IMR-90 (cell line): Measurements from ENCODE around the gene SLC25A11. TPM values are rescaled to one million over a fixed set of nuclear protein-coding genes. Genes with fewer than 3 reads are reported as not detected.

Experiments
- ATAC-seq: fragments of 200-7000 bp; cut with Tn5 transposase; 2 replicates; pipeline ENCODE4 v1.9.1; 2020; ENCODE audit warnings: low read depth, mild to moderate bottlenecking, moderate library complexity
- BruUV-seq: library from RNA; stranded (reverse); fragments of 400-500 nt; replicated peaks from 2 replicates; lab custom pipeline; 2021; lab: Mats Ljungman, UMichigan
- CTCF ChIA-PET: fragments of 300-600 bp; formaldehyde crosslinking; extraction: SDS; loops from one replicate; lab custom pipeline; 2021; ENCODE audit warnings: antibody characterized with exemption; lab: Yijun Ruan, JAX
- POLR2A ChIA-PET: fragments of 300-600 bp; sonication (Branson Sonifier 250); formaldehyde crosslinking; loops from one replicate; lab custom pipeline; 2022; ENCODE audit warnings: antibody characterized with exemption; ENCODE audit not compliant: unreplicated experiment; lab: Charles Lee
- DNase-seq: peaks from one replicate; pipeline ENCODE4 v3.0.0; 2013
- H2AFZ ChIP-seq: replicated peaks from 2 replicates; pipeline ENCODE3; 2013; ENCODE audit warnings: low read length, mild to moderate bottlenecking; ENCODE audit not compliant: poor library complexity
- H2AK5ac ChIP-seq: 2 replicates; pipeline ENCODE4 v1.6.1; 2013; ENCODE audit warnings: low read depth, low read length, inconsistent platforms
- H2AK9ac ChIP-seq: replicated peaks from 2 replicates; pipeline ENCODE3; 2013; ENCODE audit warnings: mild to moderate bottlenecking, low read depth, low read length, moderate library complexity; ENCODE audit not compliant: poor library complexity
- H2BK120ac ChIP-seq: 2 replicates; pipeline ENCODE4 v1.6.1; 2013; ENCODE audit warnings: low read depth, low read length, inconsistent platforms
- H2BK15ac ChIP-seq: 3 replicates; pipeline ENCODE4 v1.6.1; 2013; ENCODE audit warnings: low read depth, low read length, inconsistent platforms
- H2BK20ac ChIP-seq: 2 replicates; pipeline ENCODE4 v1.6.1; 2013; ENCODE audit warnings: low read depth, mild to moderate bottlenecking, inconsistent platforms, low read length, moderate library complexity
- H2BK5ac ChIP-seq: 2 replicates; pipeline ENCODE4 v1.6.1; 2013; ENCODE audit warnings: mild to moderate bottlenecking, low read depth, low read length, inconsistent platforms; ENCODE audit not compliant: poor library complexity, severe bottlenecking
- H3K14ac ChIP-seq: replicated peaks from 2 replicates; pipeline ENCODE4 v1.6.1; 2013; ENCODE audit warnings: low read depth, low read length, inconsistent platforms
- H3K18ac ChIP-seq: 2 replicates; pipeline ENCODE4 v1.6.1; 2013; ENCODE audit warnings: low read depth, low read length, control low read depth
- H3K23ac ChIP-seq: 2 replicates; pipeline ENCODE4 v1.6.1; 2013; ENCODE audit warnings: low read depth, low read length, inconsistent platforms
- H3K27ac ChIP-seq: 2 replicates; pipeline ENCODE4 v1.5.1; 2013; ENCODE audit warnings: mild to moderate bottlenecking, control low read depth, low read length; ENCODE audit not compliant: insufficient read depth
- H3K27me3 ChIP-seq: 2 replicates; pipeline ENCODE4 v1.6.1; 2013; ENCODE audit warnings: low read length; ENCODE audit not compliant: control insufficient read depth, insufficient read depth
- H3K36me3 ChIP-seq: 2 replicates; pipeline ENCODE4 v1.6.1; 2013; ENCODE audit warnings: low read length, mixed read lengths; ENCODE audit not compliant: control insufficient read depth, insufficient read depth
- H3K4ac ChIP-seq: 2 replicates; pipeline ENCODE4 v1.6.1; 2013; ENCODE audit warnings: low read depth, low read length, inconsistent platforms
- H3K4me1 ChIP-seq: 2 replicates; pipeline ENCODE4 v1.6.1; 2013; ENCODE audit warnings: low read length, mixed read lengths; ENCODE audit not compliant: control insufficient read depth, insufficient read depth
- H3K4me2 ChIP-seq: 2 replicates; pipeline ENCODE4 v1.6.1; 2013; ENCODE audit warnings: low read depth, mild to moderate bottlenecking, control low read depth, low read length, moderate library complexity
- H3K4me3 ChIP-seq: 2 replicates; pipeline ENCODE4 v1.5.1; 2013; ENCODE audit warnings: low read depth, mild to moderate bottlenecking, control low read depth, low read length, moderate library complexity; ENCODE audit not compliant: insufficient read depth
- H3K56ac ChIP-seq: 2 replicates; pipeline ENCODE4 v1.6.1; 2013; ENCODE audit warnings: low read length, inconsistent platforms; ENCODE audit not compliant: insufficient read depth; ENCODE audit errors: extremely low read depth
- H3K79me1 ChIP-seq, 2 experiments: 2 replicates each; pipeline ENCODE4 v1.6.1; 2013; ENCODE audit warnings: low read length in 2 of 2, inconsistent platforms in 1 of 2, low read depth in 1 of 2
- H3K9ac ChIP-seq: 2 replicates; pipeline ENCODE4 v1.6.1; 2013; ENCODE audit warnings: low read depth, low read length, control low read depth
- H3K9me1 ChIP-seq: 2 replicates; pipeline ENCODE4 v1.6.1; 2013; ENCODE audit warnings: low read length, inconsistent platforms; ENCODE audit not compliant: insufficient read depth
- H3K9me3 ChIP-seq: 2 replicates; pipeline ENCODE4 v1.6.1; 2013; ENCODE audit warnings: low read length; ENCODE audit not compliant: control insufficient read depth, insufficient read depth
- H4K20me1 ChIP-seq: 2 replicates; pipeline ENCODE4 v1.6.1; 2013; ENCODE audit warnings: low read length, inconsistent platforms; ENCODE audit not compliant: insufficient read depth
- H4K5ac ChIP-seq: 2 replicates; pipeline ENCODE4 v1.6.1; 2013; ENCODE audit warnings: mild to moderate bottlenecking, low read depth, low read length, control low read depth
- H4K8ac ChIP-seq, 2 experiments: 2 replicates each; pipeline ENCODE4 v1.6.1; 2013; ENCODE audit warnings: low read depth in 2 of 2, low read length in 2 of 2, control low read depth in 1 of 2, inconsistent platforms in 1 of 2
- H4K91ac ChIP-seq: 2 replicates; pipeline ENCODE4 v1.6.1; 2013; ENCODE audit warnings: low read depth, low read length, inconsistent platforms; ENCODE audit not compliant: insufficient read depth
- BHLHE40 ChIP-seq: fragments of 150-350 bp; IDR thresholded peaks from 2 replicates; pipeline ENCODE4 v1.6.1; 2016; ENCODE audit warnings: mild to moderate bottlenecking, low read depth, low read length
- CHD1 ChIP-seq: IDR thresholded peaks from 2 replicates; pipeline ENCODE4 v1.6.1; 2012; ENCODE audit warnings: low read depth, low read length, improper control_type of control experiment
- CTCF ChIP-seq: conservative IDR thresholded peaks from 2 replicates; pipeline ENCODE4 v1.5.1; 2012; ENCODE audit warnings: mild to moderate bottlenecking, low read depth, low read length, improper control_type of control experiment
- POLR2A ChIP-seq: IDR thresholded peaks from 2 replicates; pipeline ENCODE4 v1.6.1; 2012; ENCODE audit warnings: mild to moderate bottlenecking, low read depth, low read length
- SMC3 ChIP-seq: fragments of 150-350 bp; IDR thresholded peaks from 2 replicates; pipeline ENCODE4 v1.6.1; 2016; ENCODE audit warnings: low read depth, mild to moderate bottlenecking, antibody characterized with exemption, low read length, moderate library complexity
- dilution Hi-C: fragments of 300-500 bp; cut with HindIII; formaldehyde crosslinking; loops from one replicate; pipeline ENCODE4 v1.14.3; 2018; ENCODE audit warnings: low sequenced_read_pairs; ENCODE audit not compliant: unreplicated experiment
- in situ Hi-C: fragments of 300-500 bp; cut with MboI; formaldehyde crosslinking; loops from 3 replicates; pipeline ENCODE4 v1.14.3; 2019; ENCODE audit warnings: low sequenced_read_pairs, inconsistent platforms, mixed read lengths
- intact Hi-C: fragments of 100-400 bp; cut with micrococcal nuclease; formaldehyde crosslinking; loops from 2 replicates; pipeline ENCODE4 v1.10.0; 2022
- polyA plus RNA-seq, 3 experiments: library from polyadenylated mRNA; depleted of rRNA; stranded (reverse); fragments of >200 nt; gene quantifications; 2 replicates each; pipeline ENCODE4 v1.2.3, GENCODE V29; 2012; ENCODE audit warnings: low replicate concordance in 1 of 3
- total RNA-seq: library from RNA; depleted of rRNA; stranded (reverse); fragments of >200 nt; gene quantifications from 2 replicates; pipeline ENCODE4 v1.2.3, GENCODE V29; 2012

The SLC25A11 gene
- total and polyA plus RNA-seq, 2 of the 4 experiments (the other 2 are of a cell fraction), result 35.0 to 62.2 TPM

GRCh38 chr17:4978726-4979125, 38.9 kb upstream of the SLC25A11 start:
- H2AFZ ChIP-seq, result no peak overlapping the region
- ChIA-PET POLR2A (interaction anchor here (1.0 kb wide), 1 partner anchor 9 kb away, joined by 4 read pairs; no protein-coding TSS in a partner anchor), CTCF (no interaction called here)
- peaks cover 3% of the 10 kb centered on the region; the same call in 1 of the 2 replicates for H3K4me1 ChIP-seq
- H3K36me3 ChIP-seq, result peaks cover 60% of the 10 kb centered on the region
- no peak overlapping the region for H4K5ac ChIP-seq
- H3K9ac ChIP-seq, result no peak overlapping the region
- no peak overlapping the region for H3K4ac ChIP-seq
- intact Hi-C loops, result no loop called here
- H3K4me2 ChIP-seq, result no peak overlapping the region
- H3K18ac ChIP-seq, result no peak overlapping the region
- H3K56ac ChIP-seq, result no peak overlapping the region
- H3K14ac ChIP-seq, result no peak overlapping the region
- 0 out of 2 replicates have a peak, but pooled peaks cover 9% of the 10 kb centered on the region for H4K20me1 ChIP-seq
- no peak overlapping the region for H2AK5ac ChIP-seq
- no peak overlapping the region for H4K91ac ChIP-seq
- no peak overlapping the region for H2BK120ac ChIP-seq
- H3K23ac ChIP-seq, result no peak overlapping the region
- BruUV-seq, result no TSS peak
- no peaks in the 10 kb centered on the region for H3K27me3 ChIP-seq
- no peak overlapping the region for H2AK9ac ChIP-seq
- TF ChIP-seq BHLHE40 (no peak), CTCF (no peak), CHD1 (no peak), SMC3 (no peak), POLR2A (no peak)
- no peak overlapping the region for H4K8ac ChIP-seq
- H3K9me1 ChIP-seq, result peaks cover 18% of the 10 kb centered on the region
- no peak overlapping the region for H3K4me3 ChIP-seq
- no peak overlapping the region for H2BK5ac ChIP-seq
- no peak overlapping the region for H2BK15ac ChIP-seq
- no peak overlapping the region for H3K27ac ChIP-seq
- dilution Hi-C loops, result no loop called here
- no peaks in the 10 kb centered on the region for H3K9me3 ChIP-seq
- in situ Hi-C loops, result no loop called here
- H3K79me1 ChIP-seq, result peaks cover 6 to 32% of the 10 kb centered on the region in 2 experiments; a peak in 2 of 4 replicates
- no peak overlapping the region for H2BK20ac ChIP-seq
- ATAC-seq, result no peak
- DNase-seq, result no peak
